ENCODE data around the gene ENTR1. TPM values are rescaled to one million over a fixed set of nuclear protein-coding genes. Genes with fewer than 3 reads are reported as not detected.

ENTR1 gene
- total and polyA plus RNA-seq, 2 of the 4 experiments (the other 2 are of a cell fraction), result 14.5 to 37.3 TPM

DNA sequence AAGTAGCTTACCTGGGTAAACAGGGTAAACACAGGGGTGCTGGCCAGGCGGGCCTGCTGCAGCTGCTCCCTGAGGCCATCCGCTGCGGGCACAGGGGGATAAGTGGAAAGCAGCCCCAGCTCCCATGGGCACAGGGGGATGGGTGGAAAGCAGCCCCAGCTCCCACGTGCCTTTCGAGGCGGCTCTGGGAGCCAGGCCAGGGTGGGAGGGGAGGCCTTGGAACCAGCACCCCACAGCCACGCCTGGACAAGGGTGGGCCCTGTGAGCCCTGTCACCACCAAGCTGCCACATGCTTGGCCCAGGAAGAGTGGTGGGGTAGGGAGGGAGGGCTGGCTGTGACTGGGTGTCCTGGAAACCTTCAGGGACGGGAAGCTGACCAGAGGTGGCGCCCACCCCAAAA is 29.1 kb downstream of the ENTR1 start:
- DNase-seq, result no peak
- in situ Hi-C loops (cut with MboI; ENCODE audit: low sequenced_read_pairs) (no loop called here), intact Hi-C loops (cut with micrococcal nuclease) (no loop called here)

More for the DNA sequence above, 29.1 kb downstream of the ENTR1 start:
- Histone ChIP-seq H2BK120ac (ENCODE audit: low read depth, low read length) (no peak overlapping the region), H4K5ac (ENCODE audit: low read depth, low read length) (no peak overlapping the region), H3K4ac (ENCODE audit: low read depth, low read length) (no peak overlapping the region), H2AFZ (replicated peaks; ENCODE audit: low read length, poor library complexity) (no peak overlapping the region), H3K9me1 (ENCODE audit: insufficient read depth, low read length) (no peaks in the 10 kb centered on the region), H3K4me1 (ENCODE audit: control insufficient read depth, insufficient read depth, low read length) (no peaks in the 10 kb centered on the region), H4K8ac (ENCODE audit: low read depth in 2 of 2, low read length in 2 of 2) (no peak overlapping the region), H2AK9ac (replicated peaks; ENCODE audit: low read depth, low read length, poor library complexity) (no peak overlapping the region), H4K20me1 (ENCODE audit: insufficient read depth, low read length) (no peaks in the 10 kb centered on the region), H2BK5ac (ENCODE audit: low read depth, low read length, poor library complexity, severe bottlenecking) (no peak overlapping the region), H4K91ac (ENCODE audit: insufficient read depth, low read depth, low read length) (no peak overlapping the region), H2BK15ac (ENCODE audit: low read depth, low read length) (no peak overlapping the region), H3K23ac (ENCODE audit: low read depth, low read length) (no peak overlapping the region), H2BK20ac (ENCODE audit: low read depth, low read length) (no peak overlapping the region), H3K79me1 (ENCODE audit: low read depth in 1 of 2, low read length in 2 of 2) (no peaks in the 10 kb centered on the region), H3K9ac (ENCODE audit: low read depth, low read length) (no peak overlapping the region), H3K4me3 (ENCODE audit: insufficient read depth, low read depth, low read length) (no peak overlapping the region), H3K56ac (ENCODE audit: extremely low read depth, insufficient read depth, low read length) (no peak overlapping the region), H3K36me3 (ENCODE audit: control insufficient read depth, insufficient read depth, low read length) (peaks cover 60% of the 10 kb centered on the region), H3K27me3 (ENCODE audit: control insufficient read depth, insufficient read depth, low read length) (no peaks in the 10 kb centered on the region), H3K4me2 (ENCODE audit: low read depth, low read length) (no peak overlapping the region), H3K14ac (replicated peaks; ENCODE audit: low read depth, low read length) (no peak overlapping the region), H3K18ac (ENCODE audit: low read depth, low read length) (no peak overlapping the region), H3K9me3 (ENCODE audit: control insufficient read depth, insufficient read depth, low read length) (no peaks in the 10 kb centered on the region), H3K27ac (ENCODE audit: insufficient read depth, low read length) (no peak overlapping the region), H2AK5ac (ENCODE audit: low read depth, low read length) (no peak overlapping the region)
- ChIA-PET CTCF (no interaction called here), POLR2A (ENCODE audit: unreplicated experiment) (no interaction called here)
- TF ChIP-seq NFE2L2 (IDR thresholded peaks at IDR 0.05; ENCODE audit: low read depth, low read length), result no peak
- no peak for TF ChIP-seq CEBPB (IDR thresholded peaks at IDR 0.05; ENCODE audit: low read depth, low read length)
- no peak for TF ChIP-seq MXI1 (IDR thresholded peaks at IDR 0.05; ENCODE audit: borderline replicate concordance, low read depth, low read length)
- no peak for TF ChIP-seq POLR2A (IDR thresholded peaks at IDR 0.05; ENCODE audit: low read depth, low read length)
- no peak for TF ChIP-seq CHD1 (IDR thresholded peaks at IDR 0.05; ENCODE audit: low read depth, low read length)
- no peak for TF ChIP-seq FOS (IDR thresholded peaks at IDR 0.05; ENCODE audit: low read depth, low read length)
- TF ChIP-seq, protein P1, sequence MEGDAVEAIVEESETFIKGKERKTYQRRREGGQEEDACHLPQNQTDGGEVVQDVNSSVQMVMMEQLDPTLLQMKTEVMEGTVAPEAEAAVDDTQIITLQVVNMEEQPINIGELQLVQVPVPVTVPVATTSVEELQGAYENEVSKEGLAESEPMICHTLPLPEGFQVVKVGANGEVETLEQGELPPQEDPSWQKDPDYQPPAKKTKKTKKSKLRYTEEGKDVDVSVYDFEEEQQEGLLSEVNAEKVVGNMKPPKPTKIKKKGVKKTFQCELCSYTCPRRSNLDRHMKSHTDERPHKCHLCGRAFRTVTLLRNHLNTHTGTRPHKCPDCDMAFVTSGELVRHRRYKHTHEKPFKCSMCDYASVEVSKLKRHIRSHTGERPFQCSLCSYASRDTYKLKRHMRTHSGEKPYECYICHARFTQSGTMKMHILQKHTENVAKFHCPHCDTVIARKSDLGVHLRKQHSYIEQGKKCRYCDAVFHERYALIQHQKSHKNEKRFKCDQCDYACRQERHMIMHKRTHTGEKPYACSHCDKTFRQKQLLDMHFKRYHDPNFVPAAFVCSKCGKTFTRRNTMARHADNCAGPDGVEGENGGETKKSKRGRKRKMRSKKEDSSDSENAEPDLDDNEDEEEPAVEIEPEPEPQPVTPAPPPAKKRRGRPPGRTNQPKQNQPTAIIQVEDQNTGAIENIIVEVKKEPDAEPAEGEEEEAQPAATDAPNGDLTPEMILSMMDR (conservative IDR thresholded peaks at IDR 0.05; ENCODE audit: low read depth, low read length), result no peak
- no peak for TF ChIP-seq MAFK (IDR thresholded peaks at IDR 0.05; ENCODE audit: low read depth, low read length)
- TF ChIP-seq RFX5 (IDR thresholded peaks at IDR 0.05; ENCODE audit: low read depth, low read length), result no peak
- no peak for TF ChIP-seq RAD21 (IDR thresholded peaks at IDR 0.05; ENCODE audit: low read length)
- TF ChIP-seq USF2 (IDR thresholded peaks at IDR 0.05; ENCODE audit: low read depth, low read length), result no peak
- TF ChIP-seq MAZ (IDR thresholded peaks at IDR 0.05; ENCODE audit: borderline replicate concordance, low read depth, low read length), result no peak
- TF ChIP-seq, protein P2, sequence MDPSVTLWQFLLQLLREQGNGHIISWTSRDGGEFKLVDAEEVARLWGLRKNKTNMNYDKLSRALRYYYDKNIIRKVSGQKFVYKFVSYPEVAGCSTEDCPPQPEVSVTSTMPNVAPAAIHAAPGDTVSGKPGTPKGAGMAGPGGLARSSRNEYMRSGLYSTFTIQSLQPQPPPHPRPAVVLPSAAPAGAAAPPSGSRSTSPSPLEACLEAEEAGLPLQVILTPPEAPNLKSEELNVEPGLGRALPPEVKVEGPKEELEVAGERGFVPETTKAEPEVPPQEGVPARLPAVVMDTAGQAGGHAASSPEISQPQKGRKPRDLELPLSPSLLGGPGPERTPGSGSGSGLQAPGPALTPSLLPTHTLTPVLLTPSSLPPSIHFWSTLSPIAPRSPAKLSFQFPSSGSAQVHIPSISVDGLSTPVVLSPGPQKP (IDR thresholded peaks at IDR 0.05; ENCODE audit: borderline replicate concordance, low read depth, low read length), result no peak
- TF ChIP-seq BHLHE40 (IDR thresholded peaks at IDR 0.05; ENCODE audit: low read depth, low read length), result no peak
- TF ChIP-seq RCOR1 (IDR thresholded peaks at IDR 0.05; ENCODE audit: insufficient replicate concordance, low read length), result no peak
- TF ChIP-seq SMC3 (IDR thresholded peaks at IDR 0.05; ENCODE audit: low read depth, low read length), result no peak
- BruUV-seq (replicated peaks), result no TSS peak
- 97% methylated on average over 7 of the region's 9 CpGs; no CpG with 5 or more reads in 1 of the 2 experiments for WGBS, 2 experiments (ENCODE audit: extremely low coverage in 2 of 2, insufficient read length in 1 of 2)
- no peak for ATAC-seq (ENCODE audit: low read depth)
- dilution Hi-C loops (cut with HindIII; ENCODE audit: low sequenced_read_pairs, unreplicated experiment), result no loop called here

Measured in IMR-90 (cell line).